HCT116 (cell line): Measurements from ENCODE around the gene LCE7A.

ENCODE experiments used
- ATF3 ChIP-seq: IDR thresholded peaks from 2 replicates; pipeline ENCODE4 v1.6.1; 2012
- CEBPB ChIP-seq: IDR thresholded peaks from 2 replicates; pipeline ENCODE4 v1.6.1; 2012; ENCODE audit warnings: low read depth
- CTCF ChIP-seq, 3 experiments: fragments of 200-600 bp in 1 of 3; sonication (generic) in 1 of 3; IDR thresholded peaks in 2 of 3; conservative IDR thresholded peaks in 1 of 3; 2 replicates each; pipeline ENCODE4 v1.5.1; 2012 to 2017; ENCODE audit warnings: low read depth in 2 of 3, low read length in 2 of 3, antibody characterized with exemption in 1 of 3, borderline replicate concordance in 1 of 3, control low read depth in 1 of 3, mild to moderate bottlenecking in 1 of 3, mixed read lengths in 1 of 3, mixed run types in 1 of 3, moderate library complexity in 1 of 3; ENCODE audit not compliant: insufficient read depth in 1 of 3
- EGR1 ChIP-seq: IDR thresholded peaks from 2 replicates; pipeline ENCODE4 v1.6.1; 2012; ENCODE audit warnings: low read depth
- EZH2 ChIP-seq: fragments of 200-600 bp; sonication (generic); IDR thresholded peaks from 2 replicates; pipeline ENCODE4 v1.6.1; 2017; ENCODE audit warnings: antibody characterized with exemption, mixed run types
- EZH2phosphoT487 ChIP-seq: fragments of 200-600 bp; IDR thresholded peaks from 2 replicates; pipeline ENCODE4 v1.6.1; 2018; ENCODE audit warnings: antibody characterized with exemption, borderline replicate concordance
- MAX ChIP-seq: IDR thresholded peaks from 2 replicates; pipeline ENCODE4 v1.6.1; 2012
- POLR2AphosphoS5 ChIP-seq: IDR thresholded peaks from 2 replicates; pipeline ENCODE4 v1.6.1; 2011; ENCODE audit warnings: mild to moderate bottlenecking, low read depth, low read length, moderate library complexity
- RAD21 ChIP-seq: IDR thresholded peaks from 2 replicates; pipeline ENCODE4 v1.6.1; 2012; ENCODE audit warnings: low read depth, mild to moderate bottlenecking
- SP1 ChIP-seq: IDR thresholded peaks from 2 replicates; pipeline ENCODE4 v1.6.1; 2012; ENCODE audit warnings: low read depth
- ZBTB33 ChIP-seq: IDR thresholded peaks from 2 replicates; pipeline ENCODE4 v1.6.1; 2011; ENCODE audit warnings: mild to moderate bottlenecking, low read length, moderate library complexity; ENCODE audit not compliant: insufficient replicate concordance; ENCODE audit errors: extremely low read depth
- ZFX ChIP-seq: fragments of 450-650 bp; IDR thresholded peaks from 2 replicates; pipeline ENCODE4 v1.6.1; 2017

- TF ChIP-seq CTCF (IDR thresholded peaks at IDR 0.05 in 2 of 3, conservative IDR thresholded peaks at IDR 0.05 in 1 of 3; ENCODE audit: borderline replicate concordance in 1 of 3, insufficient read depth in 1 of 3, low read depth in 2 of 3, low read length in 2 of 3) (no peak), EZH2phosphoT487 (no peak), MAX (no peak), EZH2 (no peak), POLR2AphosphoS5 (no peak), RAD21 (no peak), ZFX (no peak), SP1 (no peak), ZBTB33 (no peak), EGR1 (no peak), ATF3 (no peak), CEBPB (no peak)
Measured at GRCh38 chr1:152899883-152900282, 40.1 kb downstream of the LCE7A start.
